Heart right ventricle (tissue), 16 donors: Measurements from ENCODE around the gene TMEM62. TPM values are rescaled to one million over a fixed set of nuclear protein-coding genes. Genes with fewer than 3 reads are reported as not detected.

ENCODE experiments used
- ATAC-seq, 8 donors: fragments of 200-7000 bp; cut with Tn5 transposase; one replicate each; pipeline ENCODE4 v1.9.1; 2020; ENCODE audit warnings: mild to moderate bottlenecking in 8 of 8, moderate library complexity in 8 of 8, moderate number of reproducible peaks in 1 of 8
- DNase-seq, 2 donors: peaks; one replicate each; pipeline ENCODE4 v3.0.0-alpha.2; 2020
- H3K27ac ChIP-seq, 10 donors: fragments of 200-600 bp; sonication (generic) in 2 of 10; one replicate each; pipeline versions ENCODE4 v1.5.0 to v1.8.0; 2020 to 2022; ENCODE audit warnings: mild to moderate bottlenecking in 3 of 10
- H3K27me3 ChIP-seq, 7 donors: fragments of 200-600 bp; one replicate each; pipeline ENCODE4 v1.8.0; 2021 to 2022; ENCODE audit warnings: mild to moderate bottlenecking in 2 of 7
- H3K36me3 ChIP-seq, 9 donors: fragments of 200-600 bp; sonication (generic) in 1 of 9; one replicate each; pipeline versions ENCODE4 v1.5.0 to v1.8.0; 2020 to 2022; ENCODE audit warnings: mild to moderate bottlenecking in 2 of 9
- H3K4me1 ChIP-seq, 9 donors: fragments of 200-600 bp; sonication (generic) in 1 of 9; one replicate each; pipeline versions ENCODE4 v1.5.0 to v1.8.0; 2020 to 2022; ENCODE audit warnings: mild to moderate bottlenecking in 4 of 9
- H3K4me3 ChIP-seq, 10 donors: fragments of 200-600 bp; sonication (generic) in 2 of 10; one replicate each; pipeline versions ENCODE4 v1.5.0 to v1.8.0; 2020 to 2022; ENCODE audit warnings: mild to moderate bottlenecking in 7 of 10, moderate library complexity in 2 of 10
- H3K9me3 ChIP-seq, 11 donors: fragments of 200-600 bp in 10 of 11; sonication (generic) in 2 of 11; one replicate each; pipeline versions ENCODE4 v1.5.0 to v1.8.0; 2013 to 2022; ENCODE audit warnings: mild to moderate bottlenecking in 2 of 11, control low read depth in 1 of 11, moderate library complexity in 1 of 11
- CTCF ChIP-seq, 9 donors: fragments of 200-600 bp; sonication (generic) in 2 of 9; IDR thresholded peaks; one replicate each; pipeline versions ENCODE4 v1.5.0 to v1.8.0; 2021 to 2022; ENCODE audit warnings: antibody characterized with exemption in 9 of 9, mild to moderate bottlenecking in 5 of 9, moderate library complexity in 1 of 9
- WGBS, 2 donors: extraction: QIAGEN DNeasy Blood & Tissue Kit; methylation state at CpG; one replicate each; pipeline ENCODE4 v1.1.7; 2013; ENCODE audit warnings: inconsistent platforms in 1 of 2; 5-methylcytosine and 5-hydroxymethylcytosine counted together
- intact Hi-C, 10 donors: fragments of 100-400 bp; cut with DNase I; formaldehyde crosslinking; loops; one replicate each; pipeline versions ENCODE4 v1.11.1 to v1.14.2; 2022
- polyA plus RNA-seq, 2 donors: library from polyadenylated mRNA; stranded (reverse); fragments of 200-250 nt; gene quantifications; one replicate each; pipeline ENCODE4 v1.2.3, GENCODE V29; 2013
- total RNA-seq, 10 donors: library from RNA; stranded (reverse); fragmentation: NEBNext Ultra II Directional in 3 of 10; extraction: Animal tissue kit (Norgen Biotek cat#: 25700) in 3 of 10; gene quantifications; one replicate each; pipeline versions ENCODE4 v1.2.1 to v1.2.4, GENCODE V29; 2021 to 2023
- donor health status: Arrhythmogenic right ventricular cardiomyopathy.
- donor health status: ischemic (EF 13 %, LVEDD 7.1; RV severe dilation, severe dysfunction).
- donor health status: healthy with polysubstance abuse.
- donor health status: DM: no; HTN: yes; CAD: no.
- donor health status: DM: no; HTN: no; CAD: no.
- donor health status: ischemic (EF 25% LVEDD 6.9; RV normal size, moderate dysfunction).
- donor health status: ischemic (EF 25% LVEDD 5.7; RV mildly dilated, moderate dysfunction).
- donor health status: healthy.
- donor health status: DM: yes; HTN: yes; CAD: no.
- donor health status: Ischemic cardiomyopathy.
- donor health status: ischemic (EF 35%, LVEDD 5.7; RV mildly dilated, moderate dysfunction).
- donor health status: nonischemic (EF 11% LVEDD 7.7; RV severe dilation, severe dysfunction).
- donor health status: DM: yes; HTN: yes; CAD: no.
- donor health status: PGD.
- donor health status: ischemic (EF 29% LVEDD 5.4; RV normal size, mild dysfunction).
- donor health status: nonischemic (EF 23%, LVEDD 6.1; RV moderate dilation, normal function).

The TMEM62 gene
- total and polyA plus RNA-seq, 12 donors: 7.6 to 13.9 (median 11.7) TPM

GRCh38 chr15:43134157-43134635 is 810 bp downstream of the TMEM62 start:
- Histone ChIP-seq H3K9me3 (no peaks in the 10 kb centered on the region), H3K4me3 (peak overlapping the region; percentile 50 to 97 (median 88)), H3K36me3 (peaks cover 0 to 41% (median 19%) of the 10 kb centered on the region in 9 donors), H3K27me3 (no peaks in the 10 kb centered on the region), H3K27ac (peak overlapping the region in 9 of 10 donors; percentile 69 to 94 (median 90)), H3K4me1 (peaks cover 0 to 21% (median 8%) of the 10 kb centered on the region in 9 donors)
- DNase-seq (no peak), ATAC-seq (no peak)
- no peak for TF ChIP-seq CTCF (IDR thresholded peaks at IDR 0.05)
- intact Hi-C loops: no loop called here
- 18 to 19% methylated on average over 12 of the region's 12 CpGs for WGBS, 2 donors

GRCh38 chr15:43135351-43135750 is 2.0 kb downstream of the TMEM62 start:
- intact Hi-C loops: no loop called here
- Histone ChIP-seq H3K4me3 (peak overlapping the region in 1 of 10 donors; percentile 95), H3K27me3 (no peaks in the 10 kb centered on the region), H3K4me1 (peaks cover 0 to 21% (median 8%) of the 10 kb centered on the region in 9 donors), H3K9me3 (no peaks in the 10 kb centered on the region), H3K36me3 (peaks cover 0 to 52% (median 30%) of the 10 kb centered on the region in 9 donors), H3K27ac (no peak overlapping the region)
- ATAC-seq (no peak), DNase-seq (no peak)
- WGBS, 2 donors: 88 to 92% methylated on average over 3 of the region's 3 CpGs
- TF ChIP-seq CTCF (IDR thresholded peaks at IDR 0.05): no peak

GRCh38 chr15:43143203-43143941 is 10.0 kb downstream of the TMEM62 start:
- DNase-seq (no peak), ATAC-seq (no peak)
- intact Hi-C loops: no loop called here
- H3K36me3 ChIP-seq: peaks cover 0 to 76% (median 34%) of the 10 kb centered on the region in 9 donors
- H3K27me3 ChIP-seq: no peaks in the 10 kb centered on the region
- no peak overlapping the region for H3K4me3 ChIP-seq
- no peak for TF ChIP-seq CTCF (IDR thresholded peaks at IDR 0.05)
- peaks cover 0 to 8% (median 0%) of the 10 kb centered on the region in 11 donors for H3K9me3 ChIP-seq
- peaks cover 0 to 18% (median 0%) of the 10 kb centered on the region in 9 donors for H3K4me1 ChIP-seq
- H3K27ac ChIP-seq: no peak overlapping the region
- 91 to 95% methylated on average over 4 of the region's 4 CpGs for WGBS, 2 donors

GRCh38 chr15:43144512-43144911 is 11.1 kb downstream of the TMEM62 start:
- ATAC-seq (no peak), DNase-seq (no peak)
- H3K36me3 ChIP-seq: peaks cover 0 to 76% (median 35%) of the 10 kb centered on the region in 9 donors
- H3K27ac ChIP-seq: no peak overlapping the region
- no peaks in the 10 kb centered on the region for H3K27me3 ChIP-seq
- intact Hi-C loops: no loop called here
- H3K4me3 ChIP-seq: no peak overlapping the region
- H3K9me3 ChIP-seq: peaks cover 0 to 8% (median 0%) of the 10 kb centered on the region in 11 donors
- peaks cover 0 to 18% (median 0%) of the 10 kb centered on the region in 9 donors for H3K4me1 ChIP-seq
- TF ChIP-seq CTCF (IDR thresholded peaks at IDR 0.05): no peak
